ENCODE results near the gene EIF3D. TPM values are rescaled to one million over a fixed set of nuclear protein-coding genes. Genes with fewer than 3 reads are reported as not detected.

The EIF3D gene
- total and polyA plus RNA-seq, 5 donors from 2014 or later: 147 to 269 (median 192) TPM

GRCh38 chr22:36562261-36562835, 33.4 kb upstream of the EIF3D start:
- Histone ChIP-seq H3K4me3 (ENCODE audit: low read depth, low read length) (no peak overlapping the region), H3K4me1 (ENCODE audit: control insufficient read depth, insufficient read depth, low read length, poor library complexity, severe bottlenecking) (no peaks in the 10 kb centered on the region), H3K27ac (ENCODE audit: insufficient read depth, low read length, poor library complexity, severe bottlenecking) (no peak overlapping the region), H3K9me3 (ENCODE audit: control insufficient read depth in 2 of 2, low read length in 2 of 2) (no peaks in the 10 kb centered on the region), H3K36me3 (ENCODE audit: control insufficient read depth, insufficient read depth, low read length) (no peaks in the 10 kb centered on the region), H3K27me3 (ENCODE audit: control insufficient read depth, insufficient read depth, low read length) (no peaks in the 10 kb centered on the region)
- Mint-ChIP-seq H3K4me1 (no peaks in the 10 kb centered on the region), H3K36me3 (no peaks in the 10 kb centered on the region), H3K4me3 (no peak overlapping the region), H3K27ac (no peak overlapping the region), H3K9me3 (peaks cover 0 to 4% (median 0%) of the 10 kb centered on the region in 7 donors), H3K27me3 (peaks cover 38% of the 10 kb centered on the region)
- DNase-seq: no peak
- ATAC-seq (ENCODE audit: low read depth in 2 of 2): no peak

- no peaks in the 10 kb centered on the region for H3K4me1 Mint-ChIP-seq
- no peaks in the 10 kb centered on the region for H3K36me3 Mint-ChIP-seq
- H3K4me3 Mint-ChIP-seq: no peak overlapping the region
- DNase-seq (no peak), ATAC-seq (ENCODE audit: low read depth in 2 of 2) (no peak)
- no peak overlapping the region for H3K27ac ChIP-seq (ENCODE audit: insufficient read depth, low read length, poor library complexity, severe bottlenecking)
- H3K27me3 ChIP-seq (ENCODE audit: control insufficient read depth, insufficient read depth, low read length): no peaks in the 10 kb centered on the region
- no peaks in the 10 kb centered on the region for H3K9me3 ChIP-seq (ENCODE audit: control insufficient read depth in 2 of 2, low read length in 2 of 2)
- H3K27me3 Mint-ChIP-seq: peaks cover 29% of the 10 kb centered on the region
- H3K4me1 ChIP-seq (ENCODE audit: control insufficient read depth, insufficient read depth, low read length, poor library complexity, severe bottlenecking): no peaks in the 10 kb centered on the region
- H3K27ac Mint-ChIP-seq: no peak overlapping the region
- H3K4me3 ChIP-seq (ENCODE audit: low read depth, low read length): no peak overlapping the region
- peaks cover 0 to 3% (median 0%) of the 10 kb centered on the region in 7 donors for H3K9me3 Mint-ChIP-seq
- no peaks in the 10 kb centered on the region for H3K36me3 ChIP-seq (ENCODE audit: control insufficient read depth, insufficient read depth, low read length)
These were observed 32.4 kb upstream of the EIF3D start for GRCh38 chr22:36561291-36561811.

- no peak overlapping the region for H3K27ac ChIP-seq (ENCODE audit: insufficient read depth, low read length, poor library complexity, severe bottlenecking)
- H3K9me3 ChIP-seq (ENCODE audit: control insufficient read depth in 2 of 2, low read length in 2 of 2): no peaks in the 10 kb centered on the region
- Mint-ChIP-seq H3K27me3 (peaks cover 27% of the 10 kb centered on the region), H3K4me3 (no peak overlapping the region), H3K9me3 (peaks cover 0 to 1% (median 0%) of the 10 kb centered on the region in 7 donors), H3K36me3 (no peaks in the 10 kb centered on the region), H3K4me1 (no peaks in the 10 kb centered on the region), H3K27ac (no peak overlapping the region)
- no peaks in the 10 kb centered on the region for H3K36me3 ChIP-seq (ENCODE audit: control insufficient read depth, insufficient read depth, low read length)
- DNase-seq (no peak), ATAC-seq (ENCODE audit: low read depth in 2 of 2) (no peak)
- no peaks in the 10 kb centered on the region for H3K4me1 ChIP-seq (ENCODE audit: control insufficient read depth, insufficient read depth, low read length, poor library complexity, severe bottlenecking)
- no peaks in the 10 kb centered on the region for H3K27me3 ChIP-seq (ENCODE audit: control insufficient read depth, insufficient read depth, low read length)
- no peak overlapping the region for H3K4me3 ChIP-seq (ENCODE audit: low read depth, low read length)
These were observed 31.0 kb upstream of the EIF3D start for GRCh38 chr22:36560001-36560400.

- peaks cover 0 to 1% (median 0%) of the 10 kb centered on the region in 7 donors for H3K9me3 Mint-ChIP-seq
- peaks cover 23% of the 10 kb centered on the region for H3K27me3 Mint-ChIP-seq
- no peak overlapping the region for H3K27ac Mint-ChIP-seq
- H3K4me3 Mint-ChIP-seq: no peak overlapping the region
- H3K4me1 Mint-ChIP-seq: peaks cover 0 to 2% (median 0%) of the 10 kb centered on the region in 4 donors
- Histone ChIP-seq H3K27ac (ENCODE audit: insufficient read depth, low read length, poor library complexity, severe bottlenecking) (no peak overlapping the region), H3K4me1 (ENCODE audit: control insufficient read depth, insufficient read depth, low read length, poor library complexity, severe bottlenecking) (no peaks in the 10 kb centered on the region), H3K9me3 (ENCODE audit: control insufficient read depth in 2 of 2, low read length in 2 of 2) (no peaks in the 10 kb centered on the region), H3K36me3 (ENCODE audit: control insufficient read depth, insufficient read depth, low read length) (no peaks in the 10 kb centered on the region), H3K27me3 (ENCODE audit: control insufficient read depth, insufficient read depth, low read length) (peaks cover 4% of the 10 kb centered on the region), H3K4me3 (ENCODE audit: low read depth, low read length) (no peak overlapping the region)
- no peak for DNase-seq
- no peak for ATAC-seq (ENCODE audit: low read depth in 2 of 2)
- H3K36me3 Mint-ChIP-seq: no peaks in the 10 kb centered on the region
These were observed 25.1 kb upstream of the EIF3D start for GRCh38 chr22:36554098-36554497.

- ATAC-seq (ENCODE audit: low read depth in 2 of 2): no peak
- Mint-ChIP-seq H3K4me1 (peaks cover 0 to 3% (median 0%) of the 10 kb centered on the region in 4 donors), H3K27ac (no peak overlapping the region), H3K9me3 (no peaks in the 10 kb centered on the region), H3K4me3 (no peak overlapping the region), H3K27me3 (peaks cover 23% of the 10 kb centered on the region), H3K36me3 (no peaks in the 10 kb centered on the region)
- H3K36me3 ChIP-seq (ENCODE audit: control insufficient read depth, insufficient read depth, low read length): no peaks in the 10 kb centered on the region
- DNase-seq: no peak
- H3K9me3 ChIP-seq (ENCODE audit: control insufficient read depth in 2 of 2, low read length in 2 of 2): no peaks in the 10 kb centered on the region
- H3K4me1 ChIP-seq (ENCODE audit: control insufficient read depth, insufficient read depth, low read length, poor library complexity, severe bottlenecking): no peaks in the 10 kb centered on the region
- no peak overlapping the region for H3K27ac ChIP-seq (ENCODE audit: insufficient read depth, low read length, poor library complexity, severe bottlenecking)
- peaks cover 4% of the 10 kb centered on the region for H3K27me3 ChIP-seq (ENCODE audit: control insufficient read depth, insufficient read depth, low read length)
- H3K4me3 ChIP-seq (ENCODE audit: low read depth, low read length): no peak overlapping the region
These were observed 23.3 kb upstream of the EIF3D start for GRCh38 chr22:36552289-36552688.

GRCh38 chr22:36550701-36551495, 21.9 kb upstream of the EIF3D start:
- Mint-ChIP-seq H3K27me3 (peaks cover 27% of the 10 kb centered on the region), H3K4me3 (no peak overlapping the region), H3K27ac (no peak overlapping the region), H3K36me3 (no peaks in the 10 kb centered on the region), H3K4me1 (peaks cover 0 to 3% (median 0%) of the 10 kb centered on the region in 4 donors), H3K9me3 (no peaks in the 10 kb centered on the region)
- ATAC-seq (ENCODE audit: low read depth in 2 of 2): no peak
- Histone ChIP-seq H3K4me3 (ENCODE audit: low read depth, low read length) (no peak overlapping the region), H3K9me3 (ENCODE audit: control insufficient read depth in 2 of 2, low read length in 2 of 2) (no peaks in the 10 kb centered on the region), H3K36me3 (ENCODE audit: control insufficient read depth, insufficient read depth, low read length) (no peaks in the 10 kb centered on the region), H3K27ac (ENCODE audit: insufficient read depth, low read length, poor library complexity, severe bottlenecking) (no peak overlapping the region), H3K4me1 (ENCODE audit: control insufficient read depth, insufficient read depth, low read length, poor library complexity, severe bottlenecking) (no peaks in the 10 kb centered on the region), H3K27me3 (ENCODE audit: control insufficient read depth, insufficient read depth, low read length) (peaks cover 4% of the 10 kb centered on the region)
- DNase-seq: no peak

GRCh38 chr22:36549033-36549432, 20.1 kb upstream of the EIF3D start:
- Histone ChIP-seq H3K4me1 (ENCODE audit: control insufficient read depth, insufficient read depth, low read length, poor library complexity, severe bottlenecking) (no peaks in the 10 kb centered on the region), H3K36me3 (ENCODE audit: control insufficient read depth, insufficient read depth, low read length) (no peaks in the 10 kb centered on the region), H3K4me3 (ENCODE audit: low read depth, low read length) (no peak overlapping the region), H3K27me3 (ENCODE audit: control insufficient read depth, insufficient read depth, low read length) (peaks cover 4% of the 10 kb centered on the region), H3K27ac (ENCODE audit: insufficient read depth, low read length, poor library complexity, severe bottlenecking) (no peak overlapping the region), H3K9me3 (ENCODE audit: control insufficient read depth in 2 of 2, low read length in 2 of 2) (no peaks in the 10 kb centered on the region)
- Mint-ChIP-seq H3K36me3 (no peaks in the 10 kb centered on the region), H3K9me3 (no peaks in the 10 kb centered on the region), H3K4me1 (peaks cover 0 to 3% (median 0%) of the 10 kb centered on the region in 4 donors), H3K27me3 (peaks cover 21% of the 10 kb centered on the region), H3K27ac (no peak overlapping the region), H3K4me3 (no peak overlapping the region)
- DNase-seq: no peak
- ATAC-seq (ENCODE audit: low read depth in 2 of 2): no peak
